Nephron (organoid): ENCODE measurements around the gene DNMT3B.

Experiments used
- H3K27ac Mint-ChIP-seq, 3 experiments: 2 replicates each; pipeline ENCODE4 v1.8.0; 2020; ENCODE audit warnings: mixed read lengths in 3 of 3, mild to moderate bottlenecking in 2 of 3, moderate library complexity in 1 of 3
- H3K27me3 Mint-ChIP-seq: 2 replicates; pipeline ENCODE4 v1.8.0; 2021; ENCODE audit warnings: low read depth, mild to moderate bottlenecking, moderate library complexity, mixed read lengths
- H3K36me3 Mint-ChIP-seq: 2 replicates; pipeline ENCODE4 v1.8.0; 2020; ENCODE audit warnings: low read depth, mixed read lengths
- H3K4me1 Mint-ChIP-seq: 2 replicates; pipeline ENCODE4 v1.8.0; 2020; ENCODE audit warnings: mixed read lengths
- H3K4me3 Mint-ChIP-seq, 3 experiments: 2 replicates each; pipeline ENCODE4 v1.8.0; 2020; ENCODE audit warnings: mild to moderate bottlenecking in 3 of 3, mixed read lengths in 3 of 3, moderate library complexity in 2 of 3
- H3K9me3 Mint-ChIP-seq: 2 replicates; pipeline ENCODE4 v1.8.0; 2020; ENCODE audit warnings: mixed read lengths
- CTCF ChIP-seq, 3 experiments: fragments of 200-600 bp; sonication (generic); IDR thresholded peaks; one replicate each; pipeline ENCODE4 v1.5.0; 2021; ENCODE audit warnings: antibody characterized with exemption in 3 of 3; ENCODE audit not compliant: unreplicated experiment in 3 of 3

Gene DNMT3B

GRCh38 chr20:32822225-32822624, 60.0 kb downstream of the DNMT3B start:
- Mint-ChIP-seq H3K9me3 (no peaks in the 10 kb centered on the region), H3K27ac (peak overlapping the region in 1 of 3 experiments; percentile 13), H3K27me3 (peaks cover 3% of the 10 kb centered on the region), H3K4me3 (peak overlapping the region; percentile 75 to 94 (median 90)), H3K4me1 (peaks cover 39% of the 10 kb centered on the region), H3K36me3 (peaks cover 4% of the 10 kb centered on the region)
- no peak for TF ChIP-seq CTCF (IDR thresholded peaks at IDR 0.05; ENCODE audit: unreplicated experiment in 3 of 3)

DNA sequence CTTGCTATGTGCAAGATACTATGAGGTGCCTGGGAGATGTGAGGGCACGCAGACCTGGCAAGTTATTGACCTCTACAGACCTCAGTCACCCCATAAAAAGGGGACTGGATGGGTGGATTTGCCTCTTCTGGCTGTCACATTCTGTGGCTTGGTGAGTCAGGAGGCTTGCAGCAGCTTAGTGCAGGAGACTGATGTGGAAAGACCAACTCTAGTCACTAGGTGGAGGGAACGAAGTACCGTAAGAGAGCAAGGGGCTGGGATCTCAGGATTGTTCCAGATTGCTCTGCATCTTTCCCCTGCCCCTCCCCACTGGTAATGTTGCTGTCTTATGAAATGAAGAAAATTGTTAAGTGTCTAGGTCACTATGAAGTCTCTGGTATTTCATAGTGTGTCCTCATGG, 60.9 kb downstream of the DNMT3B start:
- Mint-ChIP-seq H3K27ac (peak overlapping the region in 2 of 3 experiments; percentile 13 to 37), H3K4me3 (peak overlapping the region in 2 of 3 experiments; percentile 75 to 94), H3K36me3 (peaks cover 8% of the 10 kb centered on the region), H3K4me1 (peaks cover 42% of the 10 kb centered on the region), H3K27me3 (no peaks in the 10 kb centered on the region), H3K9me3 (no peaks in the 10 kb centered on the region)
- no peak for TF ChIP-seq CTCF (IDR thresholded peaks at IDR 0.05; ENCODE audit: unreplicated experiment in 3 of 3)

GRCh38 chr20:32823737-32824588, 61.8 kb downstream of the DNMT3B start:
- Mint-ChIP-seq H3K9me3 (no peaks in the 10 kb centered on the region), H3K27me3 (no peaks in the 10 kb centered on the region), H3K27ac (peak overlapping the region in 2 of 3 experiments; percentile 24 to 37), H3K4me1 (peaks cover 48% of the 10 kb centered on the region), H3K36me3 (peaks cover 16% of the 10 kb centered on the region), H3K4me3 (peak overlapping the region in 1 of 3 experiments; percentile 9)
- TF ChIP-seq CTCF (IDR thresholded peaks at IDR 0.05; ENCODE audit: unreplicated experiment in 3 of 3) = no peak

DNA sequence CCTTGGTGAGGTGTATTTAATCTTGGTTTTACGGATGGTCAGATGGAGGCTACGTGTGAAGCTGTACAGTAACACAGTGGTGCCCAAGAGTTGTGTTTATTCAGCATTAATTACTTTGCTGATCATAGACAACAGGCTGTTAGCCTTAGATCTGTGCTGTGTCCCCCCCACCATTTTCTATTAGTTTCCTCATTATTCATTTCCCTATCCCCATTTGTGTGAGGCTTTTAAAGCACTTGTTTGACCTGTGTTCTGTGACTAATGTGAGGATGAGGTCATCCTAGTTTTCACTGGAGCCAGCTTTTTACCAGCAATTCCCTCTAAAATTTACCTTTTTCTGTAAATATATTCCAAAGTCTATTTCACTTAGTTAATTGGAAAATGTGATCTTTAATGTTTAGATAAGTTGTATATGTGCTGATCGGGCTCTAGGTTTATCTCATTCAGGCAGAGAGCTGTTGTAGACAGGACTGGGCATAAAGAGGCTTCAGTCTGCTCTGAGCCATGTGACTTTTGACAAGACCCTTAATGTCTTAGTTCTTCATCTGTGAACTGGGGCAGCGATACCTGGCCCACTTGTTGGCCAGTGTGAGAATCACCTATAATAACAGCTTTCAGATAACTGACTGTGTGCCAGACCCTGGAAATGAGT, 66.0 kb downstream of the DNMT3B start:
- peak overlapping the region; percentile 2 to 83 (median 40) for H3K27ac Mint-ChIP-seq
- H3K9me3 Mint-ChIP-seq = no peaks in the 10 kb centered on the region
- peaks cover 43% of the 10 kb centered on the region for H3K4me1 Mint-ChIP-seq
- no peaks in the 10 kb centered on the region for H3K27me3 Mint-ChIP-seq
- peaks cover 48% of the 10 kb centered on the region for H3K36me3 Mint-ChIP-seq
- no peak for TF ChIP-seq CTCF (IDR thresholded peaks at IDR 0.05; ENCODE audit: unreplicated experiment in 3 of 3)
- H3K4me3 Mint-ChIP-seq = peak overlapping the region in 1 of 3 experiments; percentile 47

DNA sequence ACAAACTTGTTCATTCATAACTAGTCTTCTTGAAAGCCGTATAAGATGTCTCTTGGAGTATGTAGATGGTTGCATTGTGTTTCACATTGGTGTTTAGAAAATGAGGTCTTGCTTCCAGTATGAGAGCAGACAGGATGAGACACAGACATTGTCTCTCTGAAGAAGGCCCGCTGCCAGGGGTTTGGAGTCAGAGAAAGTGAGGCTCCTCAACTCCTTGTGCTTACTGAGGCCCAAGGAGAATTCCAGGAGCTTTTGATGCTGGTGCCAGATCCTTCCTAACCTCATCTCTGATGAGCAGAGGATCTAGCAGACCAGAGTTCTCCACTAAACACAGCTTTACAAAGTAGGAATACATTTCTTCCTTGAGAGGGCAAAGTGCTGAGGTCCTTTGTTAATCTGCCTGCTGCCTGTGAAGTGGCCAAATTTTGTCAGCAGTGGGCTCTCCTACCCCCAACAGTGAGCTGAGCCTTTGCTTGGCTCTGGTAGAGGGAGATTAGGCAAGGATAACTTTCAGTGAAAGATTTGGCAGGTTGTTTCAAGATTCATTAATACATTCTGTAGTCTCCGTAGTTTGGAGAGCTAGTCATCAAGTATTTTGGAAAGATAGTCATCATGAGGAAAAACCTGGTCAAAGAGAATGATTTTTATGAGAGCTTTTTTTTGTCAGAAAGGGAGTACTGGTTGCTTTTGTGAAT, 67.3 kb downstream of the DNMT3B start:
- Mint-ChIP-seq H3K4me3 (no peak overlapping the region), H3K36me3 (peaks cover 52% of the 10 kb centered on the region), H3K27me3 (no peaks in the 10 kb centered on the region), H3K9me3 (no peaks in the 10 kb centered on the region), H3K4me1 (peaks cover 32% of the 10 kb centered on the region), H3K27ac (peak overlapping the region; percentile 27 to 80 (median 49))
- TF ChIP-seq CTCF (IDR thresholded peaks at IDR 0.05; ENCODE audit: unreplicated experiment in 3 of 3) = no peak
